ENCODE measurements around the gene YIPF3.

Gene YIPF3

GRCh38 chr6:43464337-43464736 lies 52.4 kb downstream of the YIPF3 start:
- DNase-seq (ENCODE audit: low read depth), result no peak

- no peak for DNase-seq (ENCODE audit: low read depth)
Measured at GRCh38 chr6:43461936-43462335, 54.8 kb downstream of the YIPF3 start.

Measured in HS-27A (cell line).